Measurements from ENCODE around the gene ITGA7. TPM values are rescaled to one million over a fixed set of nuclear protein-coding genes. Genes with fewer than 3 reads are reported as not detected.

Gene ITGA7
- total RNA-seq, 2 donors from 2014 or later = 3.2 to 8.7 TPM

GRCh38 chr12:55703288-55703687 lies 4.4 kb downstream of the ITGA7 start:
- no peak overlapping the region for H3K4me3 Mint-ChIP-seq
- H3K27me3 Mint-ChIP-seq = peaks cover 8% of the 10 kb centered on the region
- no peaks in the 10 kb centered on the region for H3K36me3 Mint-ChIP-seq (ENCODE audit: low read depth)
- H3K27ac Mint-ChIP-seq = no peak overlapping the region
- peaks cover 8% of the 10 kb centered on the region for H3K4me1 Mint-ChIP-seq
- no peak for ATAC-seq (replicated peaks)
- no peaks in the 10 kb centered on the region for H3K9me3 Mint-ChIP-seq

- Mint-ChIP-seq H3K27ac (no peak overlapping the region), H3K36me3 (ENCODE audit: low read depth) (no peaks in the 10 kb centered on the region), H3K27me3 (peaks cover 5% of the 10 kb centered on the region), H3K4me1 (peaks cover 5% of the 10 kb centered on the region), H3K9me3 (no peaks in the 10 kb centered on the region), H3K4me3 (no peak overlapping the region)
- ATAC-seq (replicated peaks) = no peak
Measured at GRCh38 chr12:55702861-55703260, 4.8 kb downstream of the ITGA7 start.

- H3K9me3 Mint-ChIP-seq = no peaks in the 10 kb centered on the region
- no peaks in the 10 kb centered on the region for H3K36me3 Mint-ChIP-seq (ENCODE audit: low read depth)
- ATAC-seq (replicated peaks) = no peak
- H3K4me3 Mint-ChIP-seq = no peak overlapping the region
- no peak overlapping the region for H3K27ac Mint-ChIP-seq
- no peaks in the 10 kb centered on the region for H3K27me3 Mint-ChIP-seq
- no peaks in the 10 kb centered on the region for H3K4me1 Mint-ChIP-seq
Measured at GRCh38 chr12:55700255-55701018, 7.3 kb downstream of the ITGA7 start.

GRCh38 chr12:55699471-55700055 lies 8.1 kb downstream of the ITGA7 start:
- no peaks in the 10 kb centered on the region for H3K27me3 Mint-ChIP-seq
- H3K4me3 Mint-ChIP-seq = no peak overlapping the region
- no peaks in the 10 kb centered on the region for H3K9me3 Mint-ChIP-seq
- no peak overlapping the region for H3K27ac Mint-ChIP-seq
- H3K4me1 Mint-ChIP-seq = no peaks in the 10 kb centered on the region
- no peaks in the 10 kb centered on the region for H3K36me3 Mint-ChIP-seq (ENCODE audit: low read depth)
- ATAC-seq (replicated peaks) = no peak

- no peaks in the 10 kb centered on the region for H3K27me3 Mint-ChIP-seq
- H3K4me3 Mint-ChIP-seq = no peak overlapping the region
Measured at GRCh38 chr12:55698965-55699364, 8.7 kb downstream of the ITGA7 start.

GRCh38 chr12:55698241-55698955 lies 9.3 kb downstream of the ITGA7 start:
- Mint-ChIP-seq H3K27ac (no peak overlapping the region), H3K4me3 (no peak overlapping the region), H3K9me3 (no peaks in the 10 kb centered on the region), H3K4me1 (no peaks in the 10 kb centered on the region), H3K27me3 (no peaks in the 10 kb centered on the region), H3K36me3 (ENCODE audit: low read depth) (no peaks in the 10 kb centered on the region)
- ATAC-seq (replicated peaks) = no peak

More at GRCh38 chr12:55698965-55699364, 8.7 kb downstream of the ITGA7 start:
- Mint-ChIP-seq H3K9me3 (no peaks in the 10 kb centered on the region), H3K36me3 (ENCODE audit: low read depth) (no peaks in the 10 kb centered on the region), H3K4me1 (no peaks in the 10 kb centered on the region), H3K27ac (no peak overlapping the region)
- ATAC-seq (replicated peaks) = no peak

- H3K36me3 Mint-ChIP-seq (ENCODE audit: low read depth) = no peaks in the 10 kb centered on the region
- H3K4me1 Mint-ChIP-seq = no peaks in the 10 kb centered on the region
- H3K9me3 Mint-ChIP-seq = no peaks in the 10 kb centered on the region
- no peaks in the 10 kb centered on the region for H3K27me3 Mint-ChIP-seq
- no peak for ATAC-seq (replicated peaks)
- no peak overlapping the region for H3K4me3 Mint-ChIP-seq
- H3K27ac Mint-ChIP-seq = no peak overlapping the region
Measured at GRCh38 chr12:55697686-55698085, 10.0 kb downstream of the ITGA7 start.

GRCh38 chr12:55696796-55697462 lies 10.8 kb downstream of the ITGA7 start:
- no peak overlapping the region for H3K27ac Mint-ChIP-seq
- no peak overlapping the region for H3K4me3 Mint-ChIP-seq
- H3K27me3 Mint-ChIP-seq = no peaks in the 10 kb centered on the region
- no peaks in the 10 kb centered on the region for H3K36me3 Mint-ChIP-seq (ENCODE audit: low read depth)
- no peaks in the 10 kb centered on the region for H3K9me3 Mint-ChIP-seq
- no peak for ATAC-seq (replicated peaks)
- H3K4me1 Mint-ChIP-seq = no peaks in the 10 kb centered on the region

- no peaks in the 10 kb centered on the region for H3K27me3 Mint-ChIP-seq
- no peak overlapping the region for H3K27ac Mint-ChIP-seq
- no peaks in the 10 kb centered on the region for H3K4me1 Mint-ChIP-seq
- no peaks in the 10 kb centered on the region for H3K9me3 Mint-ChIP-seq
- no peaks in the 10 kb centered on the region for H3K36me3 Mint-ChIP-seq (ENCODE audit: low read depth)
- ATAC-seq (replicated peaks) = no peak
- no peak overlapping the region for H3K4me3 Mint-ChIP-seq
Measured at GRCh38 chr12:55696141-55696540, 11.6 kb downstream of the ITGA7 start.

- no peak for ATAC-seq (replicated peaks)
- no peaks in the 10 kb centered on the region for H3K9me3 Mint-ChIP-seq
- no peaks in the 10 kb centered on the region for H3K27me3 Mint-ChIP-seq
- H3K36me3 Mint-ChIP-seq (ENCODE audit: low read depth) = no peaks in the 10 kb centered on the region
- no peak overlapping the region for H3K27ac Mint-ChIP-seq
- no peaks in the 10 kb centered on the region for H3K4me1 Mint-ChIP-seq
- H3K4me3 Mint-ChIP-seq = no peak overlapping the region
Measured at GRCh38 chr12:55695349-55695748, 12.4 kb downstream of the ITGA7 start.

- Mint-ChIP-seq H3K27me3 (no peaks in the 10 kb centered on the region), H3K27ac (no peak overlapping the region), H3K36me3 (ENCODE audit: low read depth) (no peaks in the 10 kb centered on the region), H3K4me1 (no peaks in the 10 kb centered on the region), H3K9me3 (no peaks in the 10 kb centered on the region), H3K4me3 (no peak overlapping the region)
- no peak for ATAC-seq (replicated peaks)
Measured at GRCh38 chr12:55694651-55695050, 13.1 kb downstream of the ITGA7 start.

GRCh38 chr12:55694188-55694515 lies 13.6 kb downstream of the ITGA7 start:
- H3K27me3 Mint-ChIP-seq = no peaks in the 10 kb centered on the region
- no peaks in the 10 kb centered on the region for H3K4me1 Mint-ChIP-seq
- no peak for ATAC-seq (replicated peaks)
- H3K4me3 Mint-ChIP-seq = no peak overlapping the region
- H3K9me3 Mint-ChIP-seq = no peaks in the 10 kb centered on the region
- H3K27ac Mint-ChIP-seq = no peak overlapping the region
- no peaks in the 10 kb centered on the region for H3K36me3 Mint-ChIP-seq (ENCODE audit: low read depth)

GRCh38 chr12:55693323-55694187 lies 14.1 kb downstream of the ITGA7 start:
- no peaks in the 10 kb centered on the region for H3K27me3 Mint-ChIP-seq
- no peaks in the 10 kb centered on the region for H3K9me3 Mint-ChIP-seq
- ATAC-seq (replicated peaks) = no peak
- H3K36me3 Mint-ChIP-seq (ENCODE audit: low read depth) = no peaks in the 10 kb centered on the region
- no peak overlapping the region for H3K27ac Mint-ChIP-seq
- H3K4me1 Mint-ChIP-seq = no peaks in the 10 kb centered on the region
- H3K4me3 Mint-ChIP-seq = no peak overlapping the region

Data from activated T-helper 17 cell treated with anti-CD3 and anti-CD28 coated beads, Interleukin-2, amount 50 U/mL, for 72 hours (primary cell).